HG02763 (cell line): ENCODE results near the gene AP2A1.

ENCODE experiments used
- ATAC-seq: cut with Tn5 transposase; IDR thresholded peaks from one replicate; pipeline ENCODE4 v1.9.1; 2021; ENCODE audit warnings: mild to moderate bottlenecking, moderate library complexity; ENCODE audit not compliant: unreplicated experiment

The AP2A1 gene

GRCh38 chr19:49792829-49793560, 26.2 kb downstream of the AP2A1 start:
- no peak for ATAC-seq

- ATAC-seq, result no peak
Measured at GRCh38 chr19:49793561-49793840, 26.7 kb downstream of the AP2A1 start.

GRCh38 chr19:49795615-49796014, 28.8 kb downstream of the AP2A1 start:
- no peak for ATAC-seq

GRCh38 chr19:49798574-49798973, 31.8 kb downstream of the AP2A1 start:
- ATAC-seq, result no peak

GRCh38 chr19:49799271-49799797, 32.5 kb downstream of the AP2A1 start:
- no peak for ATAC-seq

GRCh38 chr19:49799798-49800376, 33.1 kb downstream of the AP2A1 start:
- ATAC-seq, result no peak

GRCh38 chr19:49800771-49801170, 34.0 kb downstream of the AP2A1 start:
- no peak for ATAC-seq

- ATAC-seq, result no peak
Measured at GRCh38 chr19:49801401-49801888, 34.6 kb downstream of the AP2A1 start.

- ATAC-seq, result no peak
Measured at GRCh38 chr19:49801966-49802661, 35.3 kb downstream of the AP2A1 start.

- ATAC-seq, result no peak
Measured at GRCh38 chr19:49802836-49803528, 36.2 kb downstream of the AP2A1 start.

GRCh38 chr19:49803529-49803856, 36.7 kb downstream of the AP2A1 start:
- no peak for ATAC-seq

- ATAC-seq, result no peak
Measured at GRCh38 chr19:49805822-49806619, 39.2 kb downstream of the AP2A1 start.

- no peak for ATAC-seq
Measured at GRCh38 chr19:49806620-49806959, 39.8 kb downstream of the AP2A1 start.

GRCh38 chr19:49807058-49807903, 40.5 kb downstream of the AP2A1 start:
- ATAC-seq, result no peak

- ATAC-seq, result no peak
Measured at GRCh38 chr19:49807904-49808675, 41.3 kb downstream of the AP2A1 start.

GRCh38 chr19:49808711-49809159, 41.9 kb downstream of the AP2A1 start:
- ATAC-seq, result no peak

GRCh38 chr19:49809160-49809940, 42.5 kb downstream of the AP2A1 start:
- no peak for ATAC-seq

- ATAC-seq, result no peak
Measured at GRCh38 chr19:49809941-49810389, 43.2 kb downstream of the AP2A1 start.
